IPS-11a (cell line): ENCODE data around the gene ITPRIP.
A peak's percentile ranks its signal among the peaks of the same experiment; 100 is the strongest.

Source experiments
- H3K4me3 ChIP-seq: one replicate; pipeline ENCODE4 v1.5.1; 2013; ENCODE audit warnings: low read depth, low read length, control low read depth

The ITPRIP gene

GRCh38 chr10:104337985-104338735 is at the start of gene ITPRIP:
Gene ITPRIP (minus strand): TSS chr10:104338465. CDS start chr10:104316051, 22,414 bp downstream.
- peak within 1 kb of the TSS; percentile 72 for H3K4me3 ChIP-seq

GRCh38 chr10:104387130-104387888 is 49.0 kb upstream of the ITPRIP start:
- H3K4me3 ChIP-seq: no peak overlapping the region

- H3K4me3 ChIP-seq: no peak overlapping the region
These were observed 42.1 kb upstream of the ITPRIP start for GRCh38 chr10:104380336-104380735.

GRCh38 chr10:104376784-104377300 is 38.6 kb upstream of the ITPRIP start:
- H3K4me3 ChIP-seq: no peak overlapping the region

GRCh38 chr10:104374591-104374990 is 36.3 kb upstream of the ITPRIP start:
- no peak overlapping the region for H3K4me3 ChIP-seq

GRCh38 chr10:104371753-104372152 is 33.5 kb upstream of the ITPRIP start:
- no peak overlapping the region for H3K4me3 ChIP-seq

GRCh38 chr10:104368381-104368780 is 30.1 kb upstream of the ITPRIP start:
- H3K4me3 ChIP-seq: no peak overlapping the region

- no peak overlapping the region for H3K4me3 ChIP-seq
These were observed 29.6 kb upstream of the ITPRIP start for GRCh38 chr10:104367904-104368303.

- H3K4me3 ChIP-seq: no peak overlapping the region
These were observed 21.5 kb upstream of the ITPRIP start for GRCh38 chr10:104359811-104360210.

GRCh38 chr10:104353325-104354048 is 15.2 kb upstream of the ITPRIP start, which contains the start of gene CFAP58:
Gene CFAP58 (plus strand): TSS chr10:104353833. CDS start chr10:104353898, 65 bp downstream.
- peak within 1 kb of the TSS; percentile 27 for H3K4me3 ChIP-seq

GRCh38 chr10:104351919-104352318 is 13.7 kb upstream of the ITPRIP start:
- H3K4me3 ChIP-seq: no peak overlapping the region

GRCh38 chr10:104351061-104351702 is 12.9 kb upstream of the ITPRIP start:
- no peak overlapping the region for H3K4me3 ChIP-seq

- H3K4me3 ChIP-seq: no peak overlapping the region
These were observed 11.9 kb upstream of the ITPRIP start for GRCh38 chr10:104350127-104350635.

- no peak overlapping the region for H3K4me3 ChIP-seq
These were observed 11.4 kb upstream of the ITPRIP start for GRCh38 chr10:104349623-104350126.

GRCh38 chr10:104348601-104349000 is 10.3 kb upstream of the ITPRIP start:
- no peak overlapping the region for H3K4me3 ChIP-seq

GRCh38 chr10:104347295-104348045 is 9.2 kb upstream of the ITPRIP start:
- H3K4me3 ChIP-seq: no peak overlapping the region

- no peak overlapping the region for H3K4me3 ChIP-seq
These were observed 7.7 kb upstream of the ITPRIP start for GRCh38 chr10:104345941-104346340.

GRCh38 chr10:104345515-104345914 is 7.2 kb upstream of the ITPRIP start:
- H3K4me3 ChIP-seq: no peak overlapping the region

GRCh38 chr10:104344219-104344618 is 6.0 kb upstream of the ITPRIP start:
- no peak overlapping the region for H3K4me3 ChIP-seq
